ENCODE data around the gene RASGRP4. TPM values are rescaled to one million over a fixed set of nuclear protein-coding genes. Genes with fewer than 3 reads are reported as not detected.

RASGRP4 gene
- total RNA-seq, 3 donors from 2014 or later: 0.66 to 8.8 (median 1.6) TPM

DNA sequence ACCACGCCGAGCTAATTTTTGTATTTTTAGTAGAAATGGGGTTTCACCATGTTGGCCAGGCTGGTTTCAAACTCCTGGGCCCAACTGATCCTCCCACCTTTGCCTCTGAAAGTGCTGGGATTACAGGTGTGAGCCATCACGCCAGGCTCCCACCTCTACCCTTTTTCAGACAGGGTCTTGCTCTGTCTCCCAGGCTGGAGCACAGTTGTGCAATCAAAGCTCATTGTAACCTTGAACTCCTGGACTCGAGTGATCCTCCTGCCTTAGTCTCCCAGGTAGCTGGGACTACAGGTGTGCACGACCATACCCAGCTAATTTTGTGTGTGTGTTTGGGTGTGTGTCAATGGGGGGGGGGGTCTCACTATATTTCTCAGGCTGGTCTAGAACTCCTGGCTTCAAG, 1.7 kb downstream of the RASGRP4 start:
- Histone ChIP-seq H3K27ac (no peak overlapping the region), H3K9me3 (no peaks in the 10 kb centered on the region), H3K27me3 (peaks cover 0 to 10% of the 10 kb centered on the region in 2 donors), H3K4me1 (no peaks in the 10 kb centered on the region), H3K4me3 (no peak overlapping the region), H3K36me3 (no peaks in the 10 kb centered on the region)
- no peak for TF ChIP-seq POLR2AphosphoS5 (IDR thresholded peaks at IDR 0.05)
- no peak for TF ChIP-seq POLR2A (IDR thresholded peaks at IDR 0.05)
- TF ChIP-seq, protein P1, sequence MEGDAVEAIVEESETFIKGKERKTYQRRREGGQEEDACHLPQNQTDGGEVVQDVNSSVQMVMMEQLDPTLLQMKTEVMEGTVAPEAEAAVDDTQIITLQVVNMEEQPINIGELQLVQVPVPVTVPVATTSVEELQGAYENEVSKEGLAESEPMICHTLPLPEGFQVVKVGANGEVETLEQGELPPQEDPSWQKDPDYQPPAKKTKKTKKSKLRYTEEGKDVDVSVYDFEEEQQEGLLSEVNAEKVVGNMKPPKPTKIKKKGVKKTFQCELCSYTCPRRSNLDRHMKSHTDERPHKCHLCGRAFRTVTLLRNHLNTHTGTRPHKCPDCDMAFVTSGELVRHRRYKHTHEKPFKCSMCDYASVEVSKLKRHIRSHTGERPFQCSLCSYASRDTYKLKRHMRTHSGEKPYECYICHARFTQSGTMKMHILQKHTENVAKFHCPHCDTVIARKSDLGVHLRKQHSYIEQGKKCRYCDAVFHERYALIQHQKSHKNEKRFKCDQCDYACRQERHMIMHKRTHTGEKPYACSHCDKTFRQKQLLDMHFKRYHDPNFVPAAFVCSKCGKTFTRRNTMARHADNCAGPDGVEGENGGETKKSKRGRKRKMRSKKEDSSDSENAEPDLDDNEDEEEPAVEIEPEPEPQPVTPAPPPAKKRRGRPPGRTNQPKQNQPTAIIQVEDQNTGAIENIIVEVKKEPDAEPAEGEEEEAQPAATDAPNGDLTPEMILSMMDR (IDR thresholded peaks at IDR 0.05): no peak
- intact Hi-C loops (cut with DNase I; ENCODE audit: low total_unique reads): no loop called here
- no peak for DNase-seq (ENCODE audit: low spot score in 2 of 2)

DNA sequence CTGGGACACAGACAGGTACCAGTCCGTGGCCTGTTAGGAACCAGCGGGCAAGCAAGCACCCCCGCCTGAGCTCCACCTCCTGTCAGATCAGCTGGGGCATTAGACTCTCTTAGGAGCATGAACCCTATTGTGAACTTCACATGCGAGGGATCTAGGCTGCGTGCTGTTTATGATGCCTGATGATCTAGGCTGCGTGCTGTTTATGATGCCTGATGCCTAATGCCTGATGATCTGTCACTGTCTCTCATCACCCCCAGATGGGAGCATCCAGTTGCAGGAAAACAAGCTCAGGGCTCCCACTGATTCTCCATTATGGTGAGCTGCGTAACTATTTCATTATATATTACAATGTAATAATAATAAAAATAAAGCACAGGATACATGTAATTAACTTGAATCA, 3.6 kb downstream of the RASGRP4 start:
- Histone ChIP-seq H3K9me3 (no peaks in the 10 kb centered on the region), H3K27ac (no peak overlapping the region), H3K36me3 (no peaks in the 10 kb centered on the region), H3K27me3 (peaks cover 0 to 10% of the 10 kb centered on the region in 2 donors), H3K4me1 (no peaks in the 10 kb centered on the region), H3K4me3 (no peak overlapping the region)
- DNase-seq (ENCODE audit: low spot score in 2 of 2): no peak
- TF ChIP-seq POLR2A (IDR thresholded peaks at IDR 0.05) (no peak), POLR2AphosphoS5 (IDR thresholded peaks at IDR 0.05) (no peak)
- TF ChIP-seq, protein P1 (IDR thresholded peaks at IDR 0.05): no peak
- intact Hi-C loops (cut with DNase I; ENCODE audit: low total_unique reads): no loop called here

DNA sequence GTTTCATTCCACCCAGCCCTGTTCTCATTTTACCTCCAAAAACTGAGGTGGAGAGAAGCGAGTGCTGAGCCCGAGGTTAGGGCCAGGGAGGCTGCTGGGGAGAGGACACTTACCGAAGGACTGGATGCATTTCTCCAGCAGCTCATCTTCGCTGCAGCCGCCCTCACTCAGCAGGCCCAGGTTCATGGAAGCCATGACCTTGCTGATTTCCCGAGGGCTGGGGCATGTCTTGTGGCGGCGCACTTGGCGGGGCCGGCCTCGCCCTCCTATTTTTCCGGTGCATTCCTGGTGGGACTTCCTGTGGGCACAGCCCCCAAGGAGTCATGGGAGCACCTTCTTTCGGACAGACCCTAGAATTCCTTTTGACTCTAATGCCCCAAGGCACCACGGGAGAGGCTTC, 4.2 kb downstream of the RASGRP4 start:
- no peak for TF ChIP-seq POLR2AphosphoS5 (IDR thresholded peaks at IDR 0.05)
- no peak for TF ChIP-seq POLR2A (IDR thresholded peaks at IDR 0.05)
- TF ChIP-seq, protein P1 (IDR thresholded peaks at IDR 0.05): no peak
- no peak for DNase-seq (ENCODE audit: low spot score in 2 of 2)
- H3K27me3 ChIP-seq: peaks cover 0 to 10% of the 10 kb centered on the region in 2 donors
- H3K4me3 ChIP-seq: no peak overlapping the region
- intact Hi-C loops (cut with DNase I; ENCODE audit: low total_unique reads): no loop called here
- no peak overlapping the region for H3K27ac ChIP-seq
- H3K4me1 ChIP-seq: no peaks in the 10 kb centered on the region
- H3K36me3 ChIP-seq: no peaks in the 10 kb centered on the region
- no peaks in the 10 kb centered on the region for H3K9me3 ChIP-seq

DNA sequence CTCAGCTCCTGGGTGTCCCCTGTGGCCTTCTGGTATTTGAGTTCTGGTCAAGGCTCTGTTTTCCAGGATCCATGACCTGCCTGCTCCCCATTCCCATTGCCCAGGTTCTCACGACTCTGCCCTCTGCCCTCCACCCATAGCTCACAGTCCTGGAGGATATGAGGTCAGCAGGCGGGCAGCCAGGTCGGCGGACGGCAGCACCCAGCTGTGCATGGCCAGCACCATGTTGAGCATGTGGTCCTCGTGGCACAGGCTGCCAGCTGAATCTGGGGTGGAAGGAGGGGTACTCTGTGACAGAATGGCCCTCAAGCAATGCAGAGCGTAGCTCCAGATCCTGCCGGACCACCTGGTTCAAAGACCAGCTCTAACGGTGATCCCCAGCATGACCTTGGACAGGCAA, 5.1 kb downstream of the RASGRP4 start:
- no peaks in the 10 kb centered on the region for H3K4me1 ChIP-seq
- intact Hi-C loops (cut with DNase I; ENCODE audit: low total_unique reads): no loop called here
- no peak overlapping the region for H3K4me3 ChIP-seq
- TF ChIP-seq POLR2A (IDR thresholded peaks at IDR 0.05) (no peak), POLR2AphosphoS5 (IDR thresholded peaks at IDR 0.05) (no peak)
- TF ChIP-seq, protein P1 (IDR thresholded peaks at IDR 0.05): no peak
- no peak for DNase-seq (ENCODE audit: low spot score in 2 of 2)
- H3K9me3 ChIP-seq: no peaks in the 10 kb centered on the region
- H3K27me3 ChIP-seq: peaks cover 0 to 10% of the 10 kb centered on the region in 2 donors
- H3K36me3 ChIP-seq: no peaks in the 10 kb centered on the region
- H3K27ac ChIP-seq: no peak overlapping the region

DNA sequence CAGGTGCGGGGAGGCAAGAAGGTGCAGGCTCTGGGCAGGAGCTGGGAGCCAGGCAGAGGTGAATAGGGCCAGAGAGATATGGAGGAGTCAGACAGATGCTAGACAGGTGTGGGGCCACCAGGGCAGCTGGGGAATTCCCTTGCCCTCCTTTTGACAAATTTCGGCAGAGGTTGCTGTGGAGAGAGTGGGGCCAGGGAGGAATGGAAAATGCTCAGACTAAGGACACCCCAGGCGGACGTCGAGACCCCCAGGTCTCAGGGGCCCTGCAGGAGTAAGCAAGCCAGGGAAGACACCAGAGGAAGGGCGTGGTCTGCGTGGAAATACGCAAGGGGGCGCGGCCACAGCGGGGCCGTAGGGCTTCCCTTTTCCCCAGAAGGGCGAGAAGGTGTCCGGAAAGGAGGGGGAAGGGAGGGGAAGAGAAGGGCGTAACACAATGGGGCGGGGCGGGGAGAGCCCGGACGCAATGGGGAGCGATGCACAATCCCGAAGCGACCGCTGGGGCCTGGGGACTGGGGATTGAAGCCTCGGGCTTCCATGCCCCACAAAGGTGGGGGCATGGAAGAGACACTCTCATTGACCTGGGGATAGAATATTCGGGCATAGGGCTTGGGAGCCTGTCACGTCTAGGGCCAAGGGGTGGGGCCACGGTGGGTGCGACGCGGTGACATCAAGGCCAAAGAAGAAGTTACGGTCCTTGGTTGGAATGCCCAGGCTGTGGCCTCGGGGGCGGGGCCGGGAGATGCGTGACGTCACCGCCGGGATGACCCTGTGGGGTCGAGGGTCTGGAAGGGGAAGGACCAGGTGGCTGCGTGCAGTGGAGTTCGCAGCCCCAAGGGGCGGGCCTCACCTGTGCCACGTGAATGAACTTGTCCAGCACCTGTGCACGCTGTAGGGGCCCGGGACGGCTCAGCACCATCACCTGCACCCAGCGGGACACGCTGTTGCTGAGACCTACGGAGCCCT, 8.2 kb downstream of the RASGRP4 start:
- TF ChIP-seq POLR2A (IDR thresholded peaks at IDR 0.05): no peak
- TF ChIP-seq POLR2AphosphoS5 (IDR thresholded peaks at IDR 0.05): no peak
- TF ChIP-seq, protein P1 (IDR thresholded peaks at IDR 0.05): peak in 1 of 3 donors; percentile 10
- Histone ChIP-seq H3K27me3 (peaks cover 0 to 1% of the 10 kb centered on the region in 2 donors), H3K36me3 (no peaks in the 10 kb centered on the region), H3K4me3 (peak overlapping the region; percentile 15 to 66 (median 48)), H3K4me1 (no peaks in the 10 kb centered on the region), H3K9me3 (no peaks in the 10 kb centered on the region), H3K27ac (no peak overlapping the region)
- intact Hi-C loops (cut with DNase I; ENCODE audit: low total_unique reads): no loop called here
- DNase-seq (ENCODE audit: low spot score in 2 of 2): no peak

Data from breast epithelium (tissue), 4 donors.